HG03439 (cell line): Measurements from ENCODE around the gene UBE2F.
"Not testable (repeated sequence)": the region's sequence is repeated elsewhere in the genome, so short reads cannot be mapped to it uniquely, and the experiment has no call there.

ENCODE experiments used
- ATAC-seq: cut with Tn5 transposase; IDR thresholded peaks from one replicate; pipeline ENCODE4 v1.9.1; 2021; ENCODE audit warnings: mild to moderate bottlenecking, moderate library complexity; ENCODE audit not compliant: unreplicated experiment

Gene UBE2F

GRCh38 chr2:237943395-237944094 is 23.3 kb upstream of the UBE2F start:
- ATAC-seq = no peak

- no peak for ATAC-seq
These were observed 22.5 kb upstream of the UBE2F start for GRCh38 chr2:237944302-237944701.

DNA sequence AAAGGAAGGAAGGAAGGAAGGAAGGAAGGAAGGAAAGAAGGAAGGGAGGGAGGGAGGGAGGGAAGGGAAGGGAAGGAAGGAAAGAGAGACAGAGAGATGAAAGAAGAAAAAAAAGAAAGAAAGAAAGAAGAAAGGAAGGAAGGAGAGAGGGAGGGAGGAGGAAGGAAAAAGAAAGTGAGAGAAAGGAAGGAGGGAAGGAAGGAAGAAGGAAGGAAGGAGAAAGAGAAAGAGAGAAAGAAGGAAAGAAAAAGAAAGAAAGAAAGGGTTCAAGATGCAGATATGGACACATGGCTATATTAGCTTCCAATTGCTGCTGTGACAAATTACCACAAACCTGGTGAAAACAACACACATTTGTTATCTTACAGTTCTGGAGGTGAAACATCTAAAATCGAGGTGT is 20.4 kb upstream of the UBE2F start:
- ATAC-seq = no peak

- ATAC-seq = not testable (repeated sequence)
These were observed 15.5 kb upstream of the UBE2F start for GRCh38 chr2:237951354-237951753.

DNA sequence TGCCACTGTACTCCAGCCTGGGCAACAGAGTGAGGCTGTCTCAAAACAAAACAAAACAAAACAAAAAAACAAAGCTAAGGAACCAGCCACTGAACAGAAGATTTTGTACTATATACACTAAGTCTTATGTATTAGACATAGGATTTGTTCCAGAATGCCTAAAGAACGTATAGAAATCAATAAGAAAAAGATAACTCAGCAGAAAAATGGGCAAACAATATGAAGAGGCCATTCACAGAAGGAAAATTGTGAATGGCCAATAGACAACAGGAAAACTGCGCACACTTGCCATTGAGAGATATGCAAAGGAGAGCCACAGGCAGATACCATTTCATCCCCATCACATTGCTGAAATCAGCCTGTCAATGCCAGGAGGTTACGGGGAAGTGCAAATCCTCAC is 14.9 kb upstream of the UBE2F start:
- no peak for ATAC-seq

DNA sequence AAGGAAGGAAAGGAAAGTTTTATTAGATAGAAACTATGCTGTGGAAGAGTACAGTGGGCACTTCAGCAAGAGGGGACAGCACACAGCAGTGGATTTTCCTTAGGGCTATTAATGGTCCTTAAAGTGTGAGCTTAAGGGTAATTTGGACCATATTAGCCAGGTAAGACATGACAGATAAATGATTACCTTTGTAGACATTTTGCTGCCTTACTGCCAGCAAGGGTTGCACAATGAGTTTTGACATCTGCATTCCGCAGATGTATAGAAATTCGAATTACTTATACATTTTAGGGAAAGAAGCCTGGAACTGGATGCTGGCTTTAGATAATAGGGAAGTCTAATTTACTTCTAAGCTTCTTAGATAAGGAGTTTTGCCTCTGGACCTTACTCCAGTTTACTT is 14.0 kb upstream of the UBE2F start:
- no peak for ATAC-seq

DNA sequence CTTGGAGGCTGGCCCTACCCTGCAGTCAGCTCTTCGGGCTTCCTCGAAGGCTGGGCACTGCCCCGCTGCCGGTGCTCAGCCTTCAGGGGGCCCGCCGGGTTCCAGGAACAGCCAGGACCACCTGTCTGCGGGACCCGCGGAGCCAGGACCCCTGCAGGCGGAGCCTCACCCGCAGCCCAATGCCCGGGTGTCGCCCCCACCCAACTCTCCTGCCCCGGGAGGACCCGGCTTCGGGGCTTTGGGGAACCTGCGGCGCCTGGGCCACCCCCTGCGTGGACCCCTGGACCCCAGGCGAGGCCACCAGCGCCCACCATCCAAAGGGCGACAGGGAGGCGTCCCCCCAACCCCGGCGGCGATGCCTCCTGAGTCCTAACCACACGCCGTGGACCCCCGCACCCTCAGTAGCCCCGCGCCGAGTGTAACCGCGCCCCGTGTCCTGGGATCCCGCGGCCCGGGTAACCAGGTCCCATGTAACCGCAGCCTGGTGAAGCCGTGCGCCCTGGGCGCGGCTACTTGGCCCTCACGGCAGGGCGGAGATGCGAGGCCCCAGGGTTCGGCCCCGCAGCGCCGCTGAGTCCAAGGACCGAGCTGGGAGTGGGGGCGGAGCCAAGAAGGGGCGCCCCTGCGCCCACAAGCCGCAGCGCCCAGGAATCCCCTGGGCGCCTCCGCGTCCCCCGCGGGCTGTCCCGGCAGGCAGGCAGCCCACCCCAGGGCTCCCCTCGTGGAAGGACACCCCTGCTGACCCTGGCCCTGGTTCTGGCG is 11.0 kb upstream of the UBE2F start:
- no peak for ATAC-seq

- no peak for ATAC-seq
These were observed 10.4 kb upstream of the UBE2F start for GRCh38 chr2:237956402-237956736.

DNA sequence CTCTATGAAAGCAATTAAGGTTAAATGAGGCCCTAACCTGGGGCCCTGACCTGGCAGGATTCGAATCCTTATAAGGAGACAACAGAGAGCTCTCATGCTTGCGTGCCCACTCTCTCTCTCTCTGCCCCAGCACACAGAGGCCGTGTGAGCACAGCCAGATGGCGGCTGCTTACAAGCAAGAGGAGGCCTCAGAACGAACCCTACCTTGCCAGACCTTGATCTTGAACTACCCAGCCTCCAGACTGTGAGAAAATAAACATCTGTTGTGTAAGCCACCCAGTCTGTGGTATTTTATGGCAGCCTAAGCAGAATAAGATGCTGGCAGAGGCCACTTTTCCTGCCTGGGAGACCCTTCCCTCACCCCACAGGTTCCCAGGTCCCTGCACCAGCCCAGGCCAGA is 5.2 kb upstream of the UBE2F start:
- no peak for ATAC-seq

DNA sequence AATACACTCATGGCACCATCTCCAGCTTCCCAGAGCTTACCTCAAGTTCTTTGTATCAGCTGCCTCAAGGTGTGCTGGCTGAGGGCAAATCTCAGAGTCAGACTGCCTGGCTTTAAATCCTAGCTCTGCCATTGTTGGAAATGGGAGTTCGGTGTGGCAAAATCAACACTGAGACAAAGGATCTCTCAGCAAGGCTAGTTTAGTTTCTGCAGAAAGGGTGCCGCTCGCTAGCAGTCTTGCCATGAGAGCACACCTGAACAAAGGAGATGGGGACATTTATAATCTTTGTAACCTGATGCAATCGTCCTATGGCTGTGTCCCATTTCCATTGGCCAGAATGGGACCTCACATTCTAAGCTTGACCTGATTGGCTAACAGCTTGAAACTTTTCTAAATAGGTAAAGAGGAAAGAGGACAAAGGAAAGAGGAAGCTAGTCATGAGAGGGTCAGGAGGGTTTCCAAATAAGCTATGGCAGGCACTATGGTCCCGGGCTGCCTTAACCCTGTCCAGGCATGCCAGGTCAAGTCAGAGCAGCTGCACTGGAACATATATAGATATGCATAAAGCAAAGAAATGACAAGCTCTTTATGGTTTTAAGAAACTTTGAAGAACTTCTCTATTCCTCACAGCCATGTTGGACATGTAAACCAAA is 4.3 kb upstream of the UBE2F start:
- no peak for ATAC-seq

DNA sequence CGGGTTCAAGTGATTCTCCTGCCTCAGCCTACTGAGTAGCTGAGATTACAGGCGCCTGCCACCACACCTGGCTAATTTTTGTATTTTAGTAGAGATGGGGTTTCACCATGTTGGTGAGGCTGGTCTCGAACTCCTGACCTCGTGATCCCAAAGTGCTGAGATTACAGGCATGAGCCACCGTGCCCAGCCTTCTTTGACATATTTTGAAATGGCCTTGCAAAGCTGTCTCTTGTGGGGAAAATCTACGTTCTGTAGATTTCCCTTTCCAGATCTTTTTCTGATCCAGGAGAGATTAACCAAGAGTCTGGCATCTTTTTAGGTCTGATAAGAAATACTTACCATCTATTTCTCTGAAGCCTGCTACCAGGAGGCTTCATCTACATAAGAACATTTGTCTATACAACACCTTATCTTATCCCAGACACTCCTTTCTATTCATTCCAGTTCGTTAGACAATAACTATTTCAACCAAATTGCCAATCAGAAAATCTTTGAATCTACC is 3.3 kb upstream of the UBE2F start:
- ATAC-seq = not testable (repeated sequence)

GRCh38 chr2:237964194-237964577 is 2.6 kb upstream of the UBE2F start:
- no peak for ATAC-seq

GRCh38 chr2:237964578-237965404 is 2.0 kb upstream of the UBE2F start:
- ATAC-seq = no peak

- not testable (repeated sequence) for ATAC-seq
These were observed 970 bp upstream of the UBE2F start for GRCh38 chr2:237965844-237966243.

- no peak for ATAC-seq
These were observed 607 bp upstream of the UBE2F start for GRCh38 chr2:237966250-237966564.

GRCh38 chr2:237967463-237967951 is 693 bp downstream of the UBE2F start:
- ATAC-seq = no peak

DNA sequence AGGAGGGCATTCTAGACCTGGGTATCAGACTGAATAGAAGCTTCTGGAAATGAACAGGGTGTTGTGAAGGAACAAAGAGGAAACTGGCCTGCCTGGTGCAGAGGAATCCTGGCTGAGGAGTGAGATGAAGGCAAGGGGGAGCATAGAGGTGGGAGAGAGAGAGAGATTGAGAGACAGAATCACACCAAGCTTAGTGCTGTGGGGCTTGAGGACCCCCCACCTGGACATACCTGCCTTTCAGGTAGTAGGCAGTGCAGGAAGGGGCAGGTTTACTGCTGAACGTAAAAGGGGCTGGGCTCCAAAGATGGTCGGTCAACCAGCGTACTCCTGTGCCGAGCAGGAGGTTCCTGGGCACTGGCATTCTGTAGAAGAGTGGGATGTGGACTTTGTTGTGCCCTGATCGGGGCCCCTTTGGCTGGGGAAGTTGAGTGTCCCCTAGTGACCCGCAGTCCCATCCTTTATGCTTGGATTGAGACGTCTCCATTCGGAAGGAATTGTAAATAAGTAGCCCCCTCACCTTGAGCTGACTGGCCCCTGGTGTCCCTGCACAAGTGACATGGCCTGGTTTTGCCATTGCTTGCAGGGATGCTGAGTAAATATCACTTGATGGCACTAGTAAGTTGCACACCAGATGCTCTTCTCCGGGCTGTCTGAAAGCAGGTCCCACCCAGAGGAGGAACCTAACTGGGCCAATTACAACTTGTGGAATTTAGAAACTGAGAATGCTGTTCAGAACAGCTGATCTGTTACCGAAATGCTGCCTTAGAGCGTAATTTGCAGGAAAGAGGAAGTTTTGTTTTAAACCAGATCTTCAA is 1.4 kb downstream of the UBE2F start:
- peak; percentile 30 for ATAC-seq

DNA sequence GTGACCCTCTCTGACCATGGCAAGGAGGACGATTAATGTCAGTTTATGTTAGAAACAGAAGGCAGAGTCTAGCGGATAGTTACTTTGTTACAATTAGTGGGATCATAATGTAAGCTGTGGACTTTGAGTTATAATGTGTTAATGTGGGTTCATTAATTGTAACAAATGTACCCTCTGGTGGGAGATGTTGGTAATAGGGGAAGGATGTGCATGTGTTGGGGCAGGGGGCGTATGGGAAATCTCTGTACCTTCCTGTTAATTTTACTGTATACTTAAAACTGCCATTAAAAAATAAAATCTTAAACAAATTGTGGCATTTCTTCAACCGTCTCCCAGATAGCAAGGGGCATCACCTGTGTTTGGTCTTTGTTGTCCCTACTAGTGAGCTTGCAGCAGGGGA is 4.8 kb downstream of the UBE2F start:
- no peak for ATAC-seq

- no peak for ATAC-seq
These were observed 5.4 kb downstream of the UBE2F start for GRCh38 chr2:237972211-237972610.

GRCh38 chr2:237972936-237973335 is 6.1 kb downstream of the UBE2F start:
- no peak for ATAC-seq
